ENCODE results near the gene RTEL1. TPM values are rescaled to one million over a fixed set of nuclear protein-coding genes. Genes with fewer than 3 reads are reported as not detected.

The RTEL1 gene
- total RNA-seq, 3 donors from 2014 or later (not counting 1 experiment from before 2014, with no cell fraction given): 36.3 to 52.0 (median 40.4) TPM

DNA sequence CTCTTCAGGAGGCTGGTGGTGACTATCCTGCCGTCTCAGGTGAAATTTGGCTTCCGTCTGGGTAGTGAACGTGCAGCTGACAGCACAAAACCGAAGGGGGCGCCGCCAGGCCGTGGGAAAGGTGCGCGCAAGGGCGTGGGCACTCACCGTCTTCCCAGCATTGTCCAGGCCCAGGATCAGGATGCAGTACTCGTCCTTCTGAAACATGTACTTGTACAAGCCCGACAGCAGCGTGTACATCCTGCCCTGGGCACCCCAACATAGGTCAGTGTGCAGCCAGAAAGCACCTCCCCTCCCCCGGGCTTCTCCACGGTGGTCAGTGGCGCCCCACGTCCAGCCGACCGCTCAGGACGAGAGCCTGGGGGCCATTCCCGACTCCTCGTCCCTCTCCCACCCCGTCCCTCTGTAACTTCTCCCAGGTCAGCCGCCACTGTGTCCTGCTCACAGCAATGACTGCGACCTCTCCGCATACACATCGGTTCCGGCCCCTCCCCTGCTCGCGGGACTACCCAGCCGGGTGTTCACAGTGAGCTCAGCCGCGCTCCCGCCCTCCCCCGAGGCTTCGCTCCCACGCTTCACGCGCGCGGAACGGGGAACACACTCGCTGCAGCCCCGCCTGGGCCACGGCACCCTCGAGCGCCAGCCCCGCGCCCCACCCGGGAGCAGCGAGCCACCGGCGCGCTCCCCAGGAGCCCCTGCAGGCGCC, 48.9 kb downstream of the RTEL1 start:
- Histone ChIP-seq H3K36me3 (ENCODE audit: control insufficient read depth, insufficient read depth, low read length) (peaks cover 30% of the 10 kb centered on the region), H3K27ac (ENCODE audit: low read length) (peak overlapping the region; percentile 78), H3K27me3 (ENCODE audit: control insufficient read depth, insufficient read depth, low read length) (no peaks in the 10 kb centered on the region), H3K4me1 (ENCODE audit: control insufficient read depth, insufficient read depth, low read length) (peaks cover 33% of the 10 kb centered on the region), H3K4me3 (ENCODE audit: low read length) (peak overlapping the region; percentile 40), H3K9me3 (ENCODE audit: control insufficient read depth, insufficient read depth, low read length) (no peaks in the 10 kb centered on the region)
- 4% methylated on average over 56 of the region's 56 CpGs for WGBS (ENCODE audit: insufficient coverage)
- peak overlapping the region; percentile 83 to 87 for H3K27ac Mint-ChIP-seq
- TF ChIP-seq, protein P1, sequence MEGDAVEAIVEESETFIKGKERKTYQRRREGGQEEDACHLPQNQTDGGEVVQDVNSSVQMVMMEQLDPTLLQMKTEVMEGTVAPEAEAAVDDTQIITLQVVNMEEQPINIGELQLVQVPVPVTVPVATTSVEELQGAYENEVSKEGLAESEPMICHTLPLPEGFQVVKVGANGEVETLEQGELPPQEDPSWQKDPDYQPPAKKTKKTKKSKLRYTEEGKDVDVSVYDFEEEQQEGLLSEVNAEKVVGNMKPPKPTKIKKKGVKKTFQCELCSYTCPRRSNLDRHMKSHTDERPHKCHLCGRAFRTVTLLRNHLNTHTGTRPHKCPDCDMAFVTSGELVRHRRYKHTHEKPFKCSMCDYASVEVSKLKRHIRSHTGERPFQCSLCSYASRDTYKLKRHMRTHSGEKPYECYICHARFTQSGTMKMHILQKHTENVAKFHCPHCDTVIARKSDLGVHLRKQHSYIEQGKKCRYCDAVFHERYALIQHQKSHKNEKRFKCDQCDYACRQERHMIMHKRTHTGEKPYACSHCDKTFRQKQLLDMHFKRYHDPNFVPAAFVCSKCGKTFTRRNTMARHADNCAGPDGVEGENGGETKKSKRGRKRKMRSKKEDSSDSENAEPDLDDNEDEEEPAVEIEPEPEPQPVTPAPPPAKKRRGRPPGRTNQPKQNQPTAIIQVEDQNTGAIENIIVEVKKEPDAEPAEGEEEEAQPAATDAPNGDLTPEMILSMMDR (IDR thresholded peaks at IDR 0.05): no peak
- H3K27me3 Mint-ChIP-seq (ENCODE audit: low read depth in 2 of 2): no peaks in the 10 kb centered on the region
- peaks cover under 1% of the 10 kb centered on the region for H3K36me3 Mint-ChIP-seq
- peak overlapping the region; percentile 84 for H3K4me3 Mint-ChIP-seq
- intact Hi-C loops (cut with micrococcal nuclease): loop anchor here (1.0 to 5.0 kb wide), 3 partner anchors 35 to 158 kb away; partner anchors contain the start of gene TPD52L2
- ATAC-seq: peak; percentile 55 to 68 (median 60)
- no peaks in the 10 kb centered on the region for H3K9me3 Mint-ChIP-seq
- H3K4me1 Mint-ChIP-seq: peaks cover 31 to 39% of the 10 kb centered on the region in 2 donors
- DNase-seq: peak; percentile 58 to 81

DNA sequence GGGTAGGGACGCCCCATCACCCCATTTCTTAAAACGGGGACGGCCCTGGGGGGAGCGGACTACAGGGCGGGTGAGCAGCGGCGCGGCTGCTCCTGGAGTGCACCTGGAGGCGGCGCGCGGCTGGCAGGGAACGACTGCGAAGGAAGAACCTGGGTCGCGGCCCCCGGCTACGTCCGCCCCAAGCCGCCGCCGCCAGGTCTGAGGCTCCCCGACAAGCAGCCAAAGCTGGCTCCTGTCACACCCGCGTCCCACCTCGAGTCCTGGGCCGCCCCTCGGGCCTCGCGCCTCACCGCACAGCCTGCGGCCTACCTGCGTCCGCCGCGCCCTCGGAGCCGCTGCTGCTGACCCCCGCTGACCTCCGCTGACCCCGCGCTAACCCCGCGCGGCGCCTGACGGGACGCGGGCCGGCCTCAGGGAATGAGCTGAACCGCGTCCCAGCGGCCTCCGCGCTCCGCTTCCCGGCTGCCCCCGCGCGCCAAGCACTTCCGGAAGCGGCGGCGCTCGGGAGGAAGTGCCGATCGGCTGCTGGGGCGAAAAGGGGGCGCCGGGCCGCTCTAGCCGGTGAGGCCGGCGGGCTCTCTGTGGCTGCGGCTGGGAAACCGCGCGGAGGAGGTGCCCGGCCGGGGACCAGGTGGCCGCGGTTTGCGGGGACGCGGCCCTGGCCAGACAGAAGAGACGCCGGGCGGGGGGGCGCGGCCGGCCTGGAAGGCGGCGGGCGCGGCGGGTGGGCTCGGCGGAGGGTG, 49.6 kb downstream of the RTEL1 start, which contains the start of the genes ARFRP1 and ZGPAT:
ARFRP1 (minus strand) TSS at position 419 of the 743 bp plus-strand sequence. CDS start 885 bp downstream, outside the sequence.
ZGPAT (plus strand) TSS at position 482 of the 743 bp plus-strand sequence. CDS start 542 bp downstream, outside the sequence.
- peak; percentile 84 to 93 for DNase-seq
- Histone ChIP-seq H3K9me3 (ENCODE audit: control insufficient read depth, insufficient read depth, low read length) (no peaks in the 10 kb centered on the region), H3K36me3 (ENCODE audit: control insufficient read depth, insufficient read depth, low read length) (peaks cover 34% of the 10 kb centered on the region), H3K4me1 (ENCODE audit: control insufficient read depth, insufficient read depth, low read length) (peaks cover 29% of the 10 kb centered on the region), H3K27me3 (ENCODE audit: control insufficient read depth, insufficient read depth, low read length) (no peaks in the 10 kb centered on the region), H3K4me3 (ENCODE audit: low read length) (peak within 1 kb of the TSS; percentile 43), H3K27ac (ENCODE audit: low read length) (peak within 1 kb of the TSS; percentile 78)
- Mint-ChIP-seq H3K27me3 (ENCODE audit: low read depth in 2 of 2) (no peaks in the 10 kb centered on the region), H3K36me3 (peaks cover 7% of the 10 kb centered on the region), H3K4me3 (peak within 1 kb of the TSS; percentile 84), H3K4me1 (peaks cover 37 to 42% of the 10 kb centered on the region in 2 donors), H3K27ac (peak within 1 kb of the TSS; percentile 83 to 87), H3K9me3 (no peaks in the 10 kb centered on the region)
- intact Hi-C loops (cut with micrococcal nuclease): loop anchor here (1.0 to 5.0 kb wide), 3 partner anchors 35 to 158 kb away; partner anchors contain the start of gene TPD52L2
- TF ChIP-seq, protein P1 (IDR thresholded peaks at IDR 0.05): no peak
- ATAC-seq: peak; percentile 85 to 92 (median 88)
- under 1% methylated on average over 98 of the region's 98 CpGs for WGBS (ENCODE audit: insufficient coverage)

GRCh38 chr20:63708301-63709148, 50.4 kb downstream of the RTEL1 start:
- intact Hi-C loops (cut with micrococcal nuclease): loop anchor here (5.0 kb wide), 1 partner anchor 34 kb away; no protein-coding TSS in a partner anchor
- Mint-ChIP-seq H3K4me3 (peak overlapping the region; percentile 78), H3K36me3 (peaks cover 7% of the 10 kb centered on the region), H3K4me1 (peaks cover 37 to 42% of the 10 kb centered on the region in 2 donors), H3K27ac (peak overlapping the region; percentile 79 to 87), H3K27me3 (ENCODE audit: low read depth in 2 of 2) (no peaks in the 10 kb centered on the region), H3K9me3 (no peaks in the 10 kb centered on the region)
- peak overlapping the region; percentile 43 for H3K4me3 ChIP-seq (ENCODE audit: low read length)
- TF ChIP-seq, protein P1 (IDR thresholded peaks at IDR 0.05): no peak
- DNase-seq (peak in 1 of 2 donors; percentile 42), ATAC-seq (peak; percentile 18 to 27 (median 18))
- peaks cover 34% of the 10 kb centered on the region for H3K36me3 ChIP-seq (ENCODE audit: control insufficient read depth, insufficient read depth, low read length)
- 27% methylated on average over 67 of the region's 67 CpGs for WGBS (ENCODE audit: insufficient coverage)
- H3K27ac ChIP-seq (ENCODE audit: low read length): peak overlapping the region; percentile 52
- H3K4me1 ChIP-seq (ENCODE audit: control insufficient read depth, insufficient read depth, low read length): peaks cover 29% of the 10 kb centered on the region
- no peaks in the 10 kb centered on the region for H3K27me3 ChIP-seq (ENCODE audit: control insufficient read depth, insufficient read depth, low read length)
- no peaks in the 10 kb centered on the region for H3K9me3 ChIP-seq (ENCODE audit: control insufficient read depth, insufficient read depth, low read length)

Data from natural killer cell (primary cell).